ENCODE measurements around the gene MSL3.

Gene MSL3

GRCh38 chrX:11757397-11757718 lies 679 bp upstream of the MSL3 start:
- Histone ChIP-seq H3K36me3 (ENCODE audit: low read depth) (peaks cover 17% of the 10 kb centered on the region), H3K9me3 (ENCODE audit: severe bottlenecking) (no peaks in the 10 kb centered on the region), H3K4me1 (ENCODE audit: insufficient read depth, poor library complexity, severe bottlenecking) (peaks cover 5% of the 10 kb centered on the region), H3K4me3 (ENCODE audit: severe bottlenecking) (peak overlapping the region; percentile 71), H3K27me3 (ENCODE audit: insufficient read depth, poor library complexity, severe bottlenecking) (no peaks in the 10 kb centered on the region), H3K27ac (ENCODE audit: poor library complexity, severe bottlenecking) (peak overlapping the region; percentile 55)
- TF ChIP-seq CTCF (IDR thresholded peaks at IDR 0.05; ENCODE audit: poor library complexity, severe bottlenecking), result no peak
- DNase-seq (ENCODE audit: low spot score) (no peak), ATAC-seq (ENCODE audit: low read depth) (no peak)

- no peaks in the 10 kb centered on the region for H3K27me3 ChIP-seq (ENCODE audit: insufficient read depth, poor library complexity, severe bottlenecking)
- H3K4me3 ChIP-seq (ENCODE audit: severe bottlenecking), result peak overlapping the region; percentile 71
- peaks cover 5% of the 10 kb centered on the region for H3K4me1 ChIP-seq (ENCODE audit: insufficient read depth, poor library complexity, severe bottlenecking)
- peak overlapping the region; percentile 55 for H3K27ac ChIP-seq (ENCODE audit: poor library complexity, severe bottlenecking)
- DNase-seq (ENCODE audit: low spot score) (peak; percentile 77), ATAC-seq (ENCODE audit: low read depth) (peak; percentile 45)
- peaks cover 30% of the 10 kb centered on the region for H3K36me3 ChIP-seq (ENCODE audit: low read depth)
- H3K9me3 ChIP-seq (ENCODE audit: severe bottlenecking), result no peaks in the 10 kb centered on the region
- peak; percentile 78 for TF ChIP-seq CTCF (IDR thresholded peaks at IDR 0.05; ENCODE audit: poor library complexity, severe bottlenecking)
Measured at GRCh38 chrX:11758400-11759171, 549 bp downstream of the MSL3 start.

DNA sequence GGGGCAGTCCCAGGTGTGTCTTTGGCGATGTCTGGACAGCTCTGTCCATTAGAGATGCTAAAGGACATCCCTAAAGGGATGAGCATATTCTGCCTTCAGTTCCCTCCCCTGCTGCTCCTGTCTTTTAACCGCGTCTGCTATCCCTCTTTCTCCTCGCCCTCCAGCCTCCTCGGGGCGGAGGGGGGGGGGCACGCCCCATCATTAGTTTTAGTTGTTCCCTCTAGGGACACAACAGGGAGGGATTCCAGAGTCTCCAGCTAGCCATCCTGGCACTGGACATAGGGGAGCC lies 1.1 kb downstream of the MSL3 start:
- Histone ChIP-seq H3K27me3 (ENCODE audit: insufficient read depth, poor library complexity, severe bottlenecking) (no peaks in the 10 kb centered on the region), H3K4me1 (ENCODE audit: insufficient read depth, poor library complexity, severe bottlenecking) (peaks cover 5% of the 10 kb centered on the region), H3K27ac (ENCODE audit: poor library complexity, severe bottlenecking) (peak overlapping the region; percentile 55), H3K4me3 (ENCODE audit: severe bottlenecking) (peak overlapping the region; percentile 71), H3K36me3 (ENCODE audit: low read depth) (peaks cover 31% of the 10 kb centered on the region), H3K9me3 (ENCODE audit: severe bottlenecking) (no peaks in the 10 kb centered on the region)
- peak; percentile 20; the same call in 2 of the 3 replicates for ATAC-seq (ENCODE audit: low read depth)
- no peak for DNase-seq (ENCODE audit: low spot score)
- TF ChIP-seq CTCF (IDR thresholded peaks at IDR 0.05; ENCODE audit: poor library complexity, severe bottlenecking), result no peak

DNA sequence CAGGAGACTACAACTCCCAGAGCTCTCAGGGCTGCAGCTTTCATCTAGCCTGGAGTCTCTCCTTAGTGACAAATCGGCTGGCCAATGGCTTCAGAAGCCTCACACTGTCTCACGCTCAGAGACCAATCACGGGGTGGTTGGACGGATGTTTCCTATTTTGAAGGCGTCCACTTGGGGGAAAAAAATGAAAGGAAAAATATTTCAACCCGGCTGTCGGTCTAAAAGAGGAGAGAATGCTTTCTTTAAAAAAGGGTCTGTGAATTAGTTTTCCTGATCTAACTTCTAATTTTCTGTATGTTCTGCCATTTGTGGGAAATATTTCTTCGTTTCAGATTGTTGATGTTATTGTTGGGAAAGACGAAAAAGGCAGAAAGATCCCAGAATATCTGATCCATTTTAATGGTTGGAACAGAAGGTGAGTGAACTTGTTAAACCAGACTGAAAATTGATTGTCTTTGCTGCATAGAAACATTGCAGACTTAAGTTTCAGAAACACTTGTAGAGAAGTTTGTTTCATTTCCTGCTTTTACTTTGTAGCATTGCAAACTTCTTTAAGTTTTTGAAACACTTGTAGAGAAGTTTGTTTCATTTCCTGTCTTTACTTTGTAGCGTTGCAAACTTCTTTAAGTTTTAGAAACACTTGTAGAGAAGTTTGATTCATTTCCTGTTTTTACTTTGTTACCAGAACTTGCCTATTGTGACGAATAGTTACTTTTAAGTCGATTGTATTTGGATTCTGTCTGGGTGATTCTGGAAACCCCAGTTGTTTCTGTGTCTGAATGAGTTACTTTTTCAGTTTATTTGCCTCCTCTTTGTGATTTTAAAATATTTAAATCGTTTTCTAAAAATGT lies 1.6 kb downstream of the MSL3 start:
- peaks cover 5% of the 10 kb centered on the region for H3K4me1 ChIP-seq (ENCODE audit: insufficient read depth, poor library complexity, severe bottlenecking)
- peak overlapping the region; percentile 71 for H3K4me3 ChIP-seq (ENCODE audit: severe bottlenecking)
- H3K27ac ChIP-seq (ENCODE audit: poor library complexity, severe bottlenecking), result peak overlapping the region; percentile 55
- no peak for TF ChIP-seq CTCF (IDR thresholded peaks at IDR 0.05; ENCODE audit: poor library complexity, severe bottlenecking)
- H3K36me3 ChIP-seq (ENCODE audit: low read depth), result peaks cover 31% of the 10 kb centered on the region
- DNase-seq (ENCODE audit: low spot score) (peak; percentile 74), ATAC-seq (ENCODE audit: low read depth) (peak; percentile 98)
- no peaks in the 10 kb centered on the region for H3K27me3 ChIP-seq (ENCODE audit: insufficient read depth, poor library complexity, severe bottlenecking)
- H3K9me3 ChIP-seq (ENCODE audit: severe bottlenecking), result no peaks in the 10 kb centered on the region
